ENCODE data around the gene SOX2. TPM values are rescaled to one million over a fixed set of nuclear protein-coding genes. Genes with fewer than 3 reads are reported as not detected.

Gene SOX2
- polyA plus RNA-seq, 3 donors = 0.27 to 0.80 (median 0.68) TPM

- DNase-seq (ENCODE audit: extremely low read depth in 1 of 11, low read depth in 9 of 11, low spot score in 4 of 11) = no peak
Measured at GRCh38 chr3:181718369-181718768, 6.6 kb downstream of the SOX2 start.

- no peak for DNase-seq (ENCODE audit: extremely low read depth in 1 of 11, low read depth in 9 of 11, low spot score in 4 of 11)
Measured at GRCh38 chr3:181718987-181719911, 7.5 kb downstream of the SOX2 start.

DNA sequence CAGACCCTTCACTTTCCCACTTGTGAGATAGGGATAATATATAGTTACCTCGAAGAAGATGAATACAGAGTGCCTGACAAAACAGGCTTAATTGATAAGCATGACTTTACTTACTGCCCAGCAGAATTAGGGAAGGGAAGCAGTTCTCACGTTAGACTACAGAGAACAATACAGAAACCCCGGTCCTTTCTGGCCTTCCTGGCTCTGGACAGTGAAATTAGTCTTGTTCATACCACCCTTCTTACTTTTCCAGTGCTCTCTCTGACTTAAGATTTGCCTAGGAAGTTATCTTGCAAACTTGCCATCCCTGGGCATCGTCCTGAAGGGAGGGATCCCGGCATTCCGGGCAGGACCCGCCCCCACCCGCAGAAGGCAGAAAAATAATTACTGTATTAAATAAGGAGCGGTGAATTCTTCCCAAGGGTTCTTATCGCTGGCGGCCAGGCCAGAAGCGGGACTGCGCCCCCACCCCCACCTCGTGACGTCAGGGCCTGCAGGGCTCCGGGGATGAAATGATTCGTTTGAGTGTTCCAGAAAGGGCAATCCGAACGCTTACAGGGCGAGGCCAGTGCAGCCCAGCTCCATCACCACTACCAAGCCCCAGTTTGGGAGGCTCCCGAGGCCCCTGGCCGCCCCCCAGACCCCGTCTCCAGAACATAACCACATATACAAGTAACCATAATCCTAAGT lies 8.4 kb downstream of the SOX2 start:
- no peak for DNase-seq (ENCODE audit: extremely low read depth in 1 of 11, low read depth in 9 of 11, low spot score in 4 of 11)

- DNase-seq (ENCODE audit: extremely low read depth in 1 of 11, low read depth in 9 of 11, low spot score in 4 of 11) = no peak
Measured at GRCh38 chr3:181721046-181721875, 9.5 kb downstream of the SOX2 start.

- DNase-seq (ENCODE audit: extremely low read depth in 1 of 11, low read depth in 9 of 11, low spot score in 4 of 11) = no peak
Measured at GRCh38 chr3:181722156-181722555, 10.4 kb downstream of the SOX2 start.

- no peak for DNase-seq (ENCODE audit: extremely low read depth in 1 of 11, low read depth in 9 of 11, low spot score in 4 of 11)
Measured at GRCh38 chr3:181722766-181723425, 11.2 kb downstream of the SOX2 start.

GRCh38 chr3:181723625-181724191 lies 12.0 kb downstream of the SOX2 start:
- no peak for DNase-seq (ENCODE audit: extremely low read depth in 1 of 11, low read depth in 9 of 11, low spot score in 4 of 11)

GRCh38 chr3:181724192-181724965 lies 12.7 kb downstream of the SOX2 start:
- DNase-seq (ENCODE audit: extremely low read depth in 1 of 11, low read depth in 9 of 11, low spot score in 4 of 11) = no peak

DNA sequence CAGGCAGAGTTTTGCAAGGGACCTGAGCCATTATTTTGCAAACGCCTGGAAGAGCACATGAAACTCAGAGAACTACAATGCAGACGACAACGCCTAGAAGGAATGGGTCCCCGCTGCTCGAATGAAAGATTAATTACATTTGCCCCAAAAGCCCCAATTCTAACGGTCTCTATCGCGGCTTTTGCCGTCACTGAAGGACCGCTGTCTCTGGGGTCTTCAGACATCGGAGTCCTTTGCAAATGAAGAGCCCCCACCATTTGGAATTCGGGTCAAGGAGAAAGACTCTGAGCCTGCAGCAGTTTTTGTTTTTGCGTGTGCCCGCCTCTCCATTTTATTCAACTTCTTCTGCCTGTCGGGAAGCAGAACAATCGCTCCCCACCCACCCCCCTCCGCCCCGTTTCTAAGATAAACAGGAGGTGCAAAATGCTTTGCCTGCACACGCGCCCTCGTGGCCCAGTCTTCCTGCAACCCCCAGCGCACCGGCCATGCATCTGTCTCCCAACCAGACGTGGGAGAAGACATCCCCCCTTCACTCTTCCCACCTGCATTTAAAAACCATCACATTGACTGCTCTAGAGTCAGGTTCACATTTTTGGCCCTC lies 13.5 kb downstream of the SOX2 start:
- DNase-seq (ENCODE audit: extremely low read depth in 1 of 11, low read depth in 9 of 11, low spot score in 4 of 11) = no peak

DNA sequence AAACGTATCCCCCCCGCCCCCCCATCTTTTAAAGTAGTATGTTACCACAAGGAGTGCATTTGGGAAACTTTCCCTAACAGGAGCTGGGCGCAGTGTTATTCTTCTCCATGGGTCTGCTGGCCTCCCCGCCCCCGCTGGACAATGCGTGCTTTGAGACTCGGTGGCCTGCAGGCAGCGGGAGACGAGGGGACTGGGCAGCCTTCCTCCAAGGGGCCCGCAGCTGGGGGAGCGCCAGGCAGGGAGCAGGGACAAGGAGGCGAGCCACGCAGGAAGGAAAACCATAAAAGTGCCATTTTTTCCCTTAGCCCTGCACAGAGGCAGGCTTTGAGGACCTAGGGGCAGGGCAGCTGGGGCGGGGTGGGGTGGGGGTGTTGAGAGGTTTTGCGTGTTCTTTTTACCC lies 14.1 kb downstream of the SOX2 start:
- DNase-seq (ENCODE audit: extremely low read depth in 1 of 11, low read depth in 9 of 11, low spot score in 4 of 11) = no peak

DNA sequence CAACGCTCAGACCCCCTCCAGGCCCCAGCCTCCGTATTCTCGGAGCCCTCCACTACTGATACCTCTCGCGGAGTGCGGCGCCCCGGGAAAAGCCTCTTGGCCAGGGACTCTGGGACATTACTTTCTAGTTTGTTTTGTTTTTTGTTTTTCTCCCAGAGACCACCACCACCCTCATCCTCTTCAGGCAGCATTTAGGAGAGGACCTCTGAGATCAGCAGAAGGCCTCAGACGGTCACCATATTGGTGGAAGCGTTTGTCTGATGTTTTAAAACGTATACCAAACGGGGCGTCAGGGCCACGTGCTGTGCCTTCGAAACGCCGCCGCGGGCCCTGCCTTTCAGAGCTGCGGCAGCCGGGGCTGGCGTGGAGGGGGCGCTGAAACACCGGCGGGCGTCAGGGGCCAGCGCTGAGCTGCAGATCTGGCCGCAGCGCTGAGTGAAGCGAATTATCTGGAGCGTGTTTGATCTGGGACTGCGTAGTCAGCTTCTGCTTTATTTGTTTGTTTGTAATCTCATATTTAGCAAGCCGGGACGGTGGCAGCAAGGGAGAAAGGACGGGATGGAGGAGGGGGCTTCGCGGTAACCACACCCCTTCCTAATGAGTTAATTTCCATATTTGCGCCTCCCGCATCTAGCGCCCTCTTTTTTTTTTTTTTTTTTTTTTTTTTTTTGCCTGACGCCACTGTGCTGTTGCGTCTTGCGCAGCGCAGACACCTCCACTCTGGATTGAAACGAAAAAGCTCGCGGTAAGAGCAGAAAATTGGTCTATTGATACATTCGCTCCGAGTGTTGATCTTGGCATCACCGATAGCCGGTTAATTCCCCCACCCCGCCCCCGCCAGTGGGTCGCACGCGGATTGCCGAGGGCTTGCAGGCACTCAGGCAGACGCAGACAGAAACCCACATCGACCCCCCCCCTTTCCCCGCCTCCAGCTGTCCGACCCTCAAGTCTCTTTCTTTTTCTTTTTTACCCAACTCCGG lies 14.9 kb downstream of the SOX2 start:
- DNase-seq (ENCODE audit: extremely low read depth in 1 of 11, low read depth in 9 of 11, low spot score in 4 of 11) = no peak

GRCh38 chr3:181727341-181728032 lies 15.8 kb downstream of the SOX2 start:
- DNase-seq (ENCODE audit: extremely low read depth in 1 of 11, low read depth in 9 of 11, low spot score in 4 of 11) = no peak

DNA sequence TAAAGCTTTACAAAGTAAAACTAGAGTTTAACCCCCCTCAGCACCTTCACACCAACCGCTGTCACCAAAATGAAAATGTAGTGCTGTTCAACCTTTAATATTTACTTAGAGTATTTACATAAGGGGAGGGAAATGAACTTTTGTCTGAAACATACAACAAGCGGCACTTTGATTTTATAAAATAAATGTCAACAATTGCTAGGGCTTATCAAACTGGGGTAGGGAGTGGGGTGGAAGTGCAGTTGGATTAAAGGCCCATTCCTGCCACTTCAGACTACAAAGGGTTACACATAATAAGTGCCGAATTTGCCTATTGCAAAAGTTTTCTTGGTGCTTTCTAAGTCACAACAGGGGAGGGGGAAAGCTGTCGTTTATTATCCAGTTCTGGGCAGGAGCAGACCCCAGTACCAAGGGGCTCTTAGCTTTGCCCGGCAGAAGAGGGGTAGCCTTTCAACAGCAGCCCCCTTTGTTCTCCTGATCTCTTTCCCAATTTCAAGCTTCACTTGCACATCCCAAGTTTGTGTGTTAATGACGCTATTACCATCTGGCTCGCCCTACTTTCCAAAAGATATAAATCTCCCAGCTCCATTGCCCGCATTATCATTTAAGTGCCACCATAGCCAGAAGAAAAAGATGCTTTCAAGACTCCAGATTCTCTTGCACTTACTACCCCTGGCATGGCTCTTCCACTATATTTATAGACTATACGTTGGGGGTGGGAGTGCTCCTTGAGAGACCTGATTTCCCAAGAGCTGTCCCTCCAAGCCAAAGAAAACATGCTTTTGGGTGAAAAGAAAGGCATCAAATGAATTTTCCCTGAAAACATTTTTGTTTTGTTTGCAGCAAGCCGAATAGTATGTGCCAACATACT lies 17.0 kb downstream of the SOX2 start:
- DNase-seq (ENCODE audit: extremely low read depth in 1 of 11, low read depth in 9 of 11, low spot score in 4 of 11) = no peak

GRCh38 chr3:181729341-181729869 lies 17.7 kb downstream of the SOX2 start:
- no peak for DNase-seq (ENCODE audit: extremely low read depth in 1 of 11, low read depth in 9 of 11, low spot score in 4 of 11)

DNA sequence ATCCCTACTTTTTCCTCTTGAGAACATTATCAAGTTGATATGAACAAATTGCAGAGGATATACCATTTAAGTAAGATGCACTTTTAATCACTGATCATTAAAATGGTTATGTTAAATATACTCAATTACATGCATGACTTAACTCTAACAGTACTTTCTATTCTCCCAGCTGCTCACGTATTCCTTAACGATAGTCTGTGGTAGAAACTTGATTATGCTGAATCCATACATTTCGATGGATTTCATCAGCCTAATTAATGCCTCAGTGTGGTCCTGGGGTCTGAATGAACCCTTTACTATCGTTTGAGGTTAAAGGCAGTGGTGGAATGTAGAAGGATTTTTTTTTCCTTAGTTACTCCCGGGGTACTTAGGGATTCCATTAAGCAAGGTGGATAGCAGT lies 18.6 kb downstream of the SOX2 start:
- no peak for DNase-seq (ENCODE audit: extremely low read depth in 1 of 11, low read depth in 9 of 11, low spot score in 4 of 11)
